UCSD-AML1 (cell line): ENCODE results near the gene HSPA6.
"Not testable (repeated sequence)": the region's sequence is repeated elsewhere in the genome, so short reads cannot be mapped to it uniquely, and the experiment has no call there.

ENCODE experiments used
- DNase-seq: peaks from one replicate; lab custom pipeline; 2025; ENCODE audit not compliant: unreplicated experiment; lab: John Stamatoyannopoulos, UW

Gene HSPA6

GRCh38 chr1:161523817-161524741 is at the start of gene HSPA6:
Gene HSPA6, plus strand, starts transcription at chr1:161524540. Its CDS starts 119 bp downstream, at chr1:161524659.
- peak; percentile 51 for DNase-seq

- DNase-seq, result not testable (repeated sequence)
These were observed 46.6 kb upstream of the HSPA6 start for GRCh38 chr1:161477711-161478110.

- DNase-seq, result no peak
These were observed 45.4 kb upstream of the HSPA6 start for GRCh38 chr1:161478985-161479384.

GRCh38 chr1:161480381-161481035 is 43.8 kb upstream of the HSPA6 start:
- no peak for DNase-seq

DNA sequence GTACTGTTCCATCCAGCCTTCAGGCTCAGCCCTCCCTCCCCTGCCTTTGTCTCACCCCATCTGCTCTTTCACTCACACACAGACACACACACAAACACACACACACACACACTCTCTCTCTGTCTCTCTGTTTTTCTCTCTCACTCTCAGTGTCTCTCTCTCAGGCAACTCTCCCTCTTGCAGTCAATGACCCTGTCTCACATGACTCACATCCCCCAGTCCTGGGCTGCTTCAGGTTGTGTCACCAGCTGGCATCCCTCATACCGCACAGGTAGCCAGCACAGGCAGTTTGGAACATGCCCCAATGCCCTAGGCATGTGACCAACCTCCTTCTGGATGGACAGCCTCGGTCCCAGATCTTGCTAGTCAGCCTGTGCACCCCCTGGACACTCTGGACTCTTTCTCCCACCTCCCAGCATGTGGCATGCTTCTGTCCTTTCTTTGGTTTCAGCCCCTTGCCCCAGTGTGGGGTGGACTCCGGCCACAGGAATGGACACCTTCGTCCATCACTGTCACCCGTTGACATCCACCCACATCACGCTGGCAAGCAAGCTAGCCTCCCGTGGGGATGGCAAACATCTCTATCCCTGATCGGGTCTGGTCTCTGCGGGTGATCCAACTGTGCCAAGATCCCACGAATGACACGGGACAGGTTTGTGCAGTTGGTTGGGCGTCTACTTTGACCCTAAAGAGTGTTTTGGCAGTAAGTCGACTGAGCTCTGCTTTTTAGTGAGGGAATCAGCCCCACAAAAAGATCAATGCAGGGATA is 42.5 kb upstream of the HSPA6 start:
- DNase-seq, result no peak

- DNase-seq, result no peak
These were observed 41.7 kb upstream of the HSPA6 start for GRCh38 chr1:161482610-161483009.

DNA sequence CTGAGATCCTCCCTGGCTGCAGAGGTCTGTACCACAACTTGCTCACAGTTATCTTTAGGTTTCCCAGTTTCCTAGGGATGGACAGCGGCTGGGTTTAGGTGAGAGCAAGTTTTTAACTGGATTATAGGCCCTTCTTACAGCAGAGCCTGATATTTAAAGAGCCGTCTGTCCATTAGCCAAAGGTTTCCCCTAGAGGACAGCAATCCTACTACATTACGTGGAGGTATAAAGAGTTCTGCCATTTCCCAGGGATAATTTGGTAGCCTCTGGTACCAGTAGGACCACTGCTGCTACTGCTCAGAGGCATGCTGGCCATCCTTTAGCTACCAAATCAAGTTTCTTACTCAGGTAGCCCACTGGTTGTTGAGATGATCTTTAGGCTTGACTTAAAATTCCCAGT is 41.0 kb upstream of the HSPA6 start:
- DNase-seq, result no peak

DNA sequence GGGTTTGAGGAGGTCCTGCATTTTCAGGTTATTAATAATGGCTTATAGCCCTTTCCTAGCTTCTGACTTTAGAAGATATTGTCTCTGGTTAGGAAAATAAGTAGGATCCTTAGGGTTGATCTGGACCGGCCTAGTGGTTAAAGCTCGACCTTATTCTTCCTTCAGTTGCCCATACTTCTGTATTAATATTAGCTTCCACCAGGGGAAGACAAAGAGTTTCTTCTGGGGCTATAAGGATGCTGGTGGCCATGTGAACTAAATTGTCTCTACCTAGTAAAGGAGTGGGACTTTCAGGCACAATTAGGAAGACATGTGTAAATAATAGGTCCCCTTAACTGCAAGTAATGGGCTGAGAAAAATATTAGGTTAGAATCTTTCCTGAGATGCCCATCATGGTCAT is 39.7 kb upstream of the HSPA6 start:
- DNase-seq, result no peak

DNA sequence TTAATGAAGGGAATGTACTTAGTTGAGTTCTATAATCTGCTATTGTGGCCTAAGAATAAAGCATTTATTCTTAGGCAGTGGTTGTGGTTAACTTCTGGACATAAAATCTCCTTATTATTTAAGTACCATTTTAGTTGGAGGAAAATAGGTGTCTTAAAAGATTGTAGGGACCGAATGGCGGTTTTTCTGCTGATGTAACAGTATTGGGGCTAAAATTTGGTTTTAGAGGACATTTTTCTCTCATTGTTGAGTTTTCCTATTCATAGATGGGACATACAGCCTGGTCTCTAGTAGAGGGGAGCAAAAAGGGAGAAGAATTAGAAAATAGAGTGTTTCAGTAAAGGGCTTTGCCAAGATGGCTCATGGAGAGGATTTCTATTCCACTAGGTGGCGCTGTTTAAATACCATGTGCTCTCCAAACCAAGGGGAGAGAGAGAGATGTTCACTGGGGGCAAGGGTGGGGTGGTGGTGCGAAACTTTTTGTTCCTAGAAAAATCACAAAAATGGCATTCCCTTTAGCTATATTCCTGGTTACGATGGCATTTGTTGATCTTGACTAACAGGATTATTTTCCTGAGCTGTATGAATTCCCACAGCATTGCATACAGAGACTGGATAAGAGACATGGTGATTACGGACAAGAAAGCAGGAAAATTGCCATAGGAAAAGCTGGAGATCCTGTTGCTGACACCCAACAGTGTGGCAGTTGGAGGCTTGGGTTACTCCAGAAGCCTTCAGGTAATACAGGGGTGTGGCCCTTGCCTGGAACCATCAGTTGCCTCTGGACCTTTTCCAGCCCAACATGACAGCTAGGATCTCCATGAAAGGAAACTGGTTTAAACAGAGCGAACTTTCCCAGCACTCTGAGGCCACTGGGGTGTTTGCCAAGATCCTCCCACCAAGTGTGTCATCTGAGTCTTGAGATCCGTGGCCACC is 37.3 kb upstream of the HSPA6 start:
- DNase-seq, result no peak

DNA sequence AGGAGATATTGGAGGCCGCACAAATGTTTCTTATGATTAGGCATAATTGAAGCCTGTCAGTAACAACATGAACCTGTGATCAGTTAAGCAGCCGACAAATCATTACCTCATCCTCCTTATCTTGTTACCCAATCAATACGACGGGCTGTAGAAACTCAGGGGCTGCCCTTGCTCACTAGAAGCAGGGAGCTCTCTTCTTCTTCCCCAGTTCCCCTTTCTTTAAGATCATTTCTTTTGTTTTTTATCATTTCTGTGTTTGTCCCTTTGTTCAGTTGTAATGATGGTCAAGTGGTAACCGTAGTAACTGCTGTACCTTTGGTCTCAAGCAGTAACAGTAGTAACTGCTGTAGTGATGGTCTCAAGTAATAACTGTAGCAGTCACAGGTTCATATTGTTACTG is 32.9 kb upstream of the HSPA6 start:
- no peak for DNase-seq

DNA sequence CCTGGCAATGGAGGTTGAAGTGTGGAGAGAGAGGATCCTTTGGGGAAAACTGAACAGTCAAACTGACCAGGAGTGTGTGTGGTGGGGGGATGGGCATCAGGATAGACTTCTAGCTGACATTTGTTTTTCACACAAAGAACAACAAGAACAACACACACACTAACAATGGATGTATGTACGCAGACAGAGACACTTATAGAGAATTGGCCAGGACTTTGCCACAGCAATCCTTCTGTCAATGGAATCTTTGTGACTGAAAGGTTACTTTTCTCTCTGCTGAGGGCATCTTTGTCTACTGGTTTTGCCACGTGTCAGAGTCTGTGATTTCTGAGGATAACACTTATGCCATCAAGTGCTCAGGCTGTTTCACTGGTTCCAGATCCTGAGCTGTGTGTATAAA is 31.5 kb upstream of the HSPA6 start:
- DNase-seq, result no peak

- no peak for DNase-seq
These were observed 30.1 kb upstream of the HSPA6 start for GRCh38 chr1:161494091-161494735.

GRCh38 chr1:161495490-161495889 is 28.9 kb upstream of the HSPA6 start:
- no peak for DNase-seq

GRCh38 chr1:161497961-161498360 is 26.4 kb upstream of the HSPA6 start:
- no peak for DNase-seq

GRCh38 chr1:161498646-161499045 is 25.7 kb upstream of the HSPA6 start:
- no peak for DNase-seq

DNA sequence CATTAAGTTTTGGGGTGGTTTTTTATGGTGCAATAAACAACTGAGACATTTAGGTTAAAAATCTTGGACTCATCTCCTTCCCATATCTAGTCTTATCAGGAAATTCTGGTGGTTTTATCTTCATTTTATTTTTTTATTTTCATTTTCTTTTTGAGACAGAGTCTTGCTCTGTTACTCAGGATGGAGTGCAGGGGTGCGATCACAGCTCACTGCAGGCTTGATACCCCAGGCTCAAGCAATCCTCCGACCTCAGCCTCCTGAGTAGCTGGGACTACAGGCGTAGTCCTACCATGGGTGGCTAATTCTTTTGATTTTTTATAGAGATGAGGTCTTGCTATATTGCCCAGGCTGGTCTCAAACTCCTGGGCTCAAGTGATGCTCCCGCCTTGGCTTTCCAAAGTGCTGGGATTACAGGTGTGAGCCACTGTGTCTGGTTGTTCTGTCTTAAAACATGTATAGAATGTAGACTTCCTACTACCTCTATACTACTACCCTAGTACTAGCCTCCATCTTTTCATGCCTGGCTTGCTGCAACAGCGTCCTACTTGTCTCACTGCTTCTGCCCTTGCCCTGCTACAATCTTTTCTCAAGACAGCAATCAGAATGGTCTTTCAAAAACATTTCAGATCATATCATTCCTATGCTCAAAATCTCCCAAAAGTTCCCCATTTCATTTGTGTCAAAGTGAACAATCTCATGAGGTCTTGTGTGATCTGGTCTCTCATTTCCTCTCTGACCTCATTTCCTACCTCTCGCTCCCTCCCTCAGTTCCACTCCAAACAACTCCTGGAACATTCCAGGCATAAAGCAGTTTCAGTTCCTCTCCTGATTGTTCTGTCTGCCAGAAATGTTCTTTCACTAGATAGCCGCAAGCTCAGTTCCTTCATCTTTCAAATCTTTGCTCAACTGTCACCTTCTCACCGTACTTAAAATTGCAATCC is 25.0 kb upstream of the HSPA6 start:
- no peak for DNase-seq

DNA sequence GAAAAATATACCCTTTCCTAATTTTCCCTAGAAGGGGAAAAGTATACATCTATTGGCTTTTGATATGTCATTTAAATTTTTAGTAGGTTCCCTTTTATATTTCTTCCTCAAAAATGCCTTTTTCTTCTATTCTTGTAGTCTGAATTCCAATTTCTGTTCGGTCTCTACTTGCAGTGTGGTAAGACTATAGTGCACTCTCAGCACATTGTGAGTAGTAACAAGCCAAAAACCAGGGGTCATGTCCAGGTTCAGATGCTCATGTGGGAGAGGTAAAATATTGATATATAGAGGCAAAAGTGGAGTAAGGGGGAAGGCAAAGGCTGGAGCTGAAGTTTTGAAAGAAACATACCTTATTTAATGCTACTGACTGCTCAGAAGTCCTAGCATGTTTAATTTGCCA is 23.1 kb upstream of the HSPA6 start:
- DNase-seq, result no peak

- DNase-seq, result no peak
These were observed 22.2 kb upstream of the HSPA6 start for GRCh38 chr1:161502181-161502580.
